GM06990 (cell line): Measurements from ENCODE around the gene FOCAD.

ENCODE experiments used
- DNase-seq: peaks from one replicate; pipeline ENCODE4 v3.0.0-alpha.2; 2011; ENCODE audit not compliant: insufficient read length; ENCODE audit errors: extremely low read depth
- H3K27me3 ChIP-seq: replicated peaks from 2 replicates; pipeline ENCODE4 v1.6.0; 2011; ENCODE audit warnings: low read length; ENCODE audit not compliant: control insufficient read depth, insufficient read depth
- H3K36me3 ChIP-seq: 2 replicates; pipeline ENCODE4 v1.5.1; 2011; ENCODE audit warnings: low read length; ENCODE audit not compliant: control insufficient read depth, insufficient read depth
- H3K4me3 ChIP-seq: replicated peaks from 2 replicates; pipeline ENCODE4 v1.5.1; 2011; ENCODE audit warnings: low read depth, mild to moderate bottlenecking, control low read depth, low read length
- CTCF ChIP-seq: IDR thresholded peaks from 2 replicates; pipeline ENCODE4 v1.5.1; 2011; ENCODE audit warnings: low read length, control low read depth, mild to moderate bottlenecking, inconsistent platforms; ENCODE audit not compliant: insufficient read depth, poor library complexity, severe bottlenecking

FOCAD gene

GRCh38 chr9:20788526-20789451 is 104.7 kb downstream of the FOCAD start:
- no peak for DNase-seq
- no peaks in the 10 kb centered on the region for H3K27me3 ChIP-seq
- H3K36me3 ChIP-seq, result peaks cover 1% of the 10 kb centered on the region; the same call in 1 of the 2 replicates
- TF ChIP-seq CTCF, result no peak
- H3K4me3 ChIP-seq, result no peak overlapping the region

- no peak for TF ChIP-seq CTCF
- Histone ChIP-seq H3K4me3 (no peak overlapping the region), H3K27me3 (no peaks in the 10 kb centered on the region), H3K36me3 (peaks cover 2% of the 10 kb centered on the region; the same call in 1 of the 2 replicates)
- no peak for DNase-seq
These were observed 106.7 kb downstream of the FOCAD start for GRCh38 chr9:20790721-20791120.

GRCh38 chr9:20791682-20792081 is 107.6 kb downstream of the FOCAD start:
- H3K27me3 ChIP-seq, result no peaks in the 10 kb centered on the region
- no peak for TF ChIP-seq CTCF
- DNase-seq, result no peak
- no peak overlapping the region for H3K4me3 ChIP-seq
- H3K36me3 ChIP-seq, result peaks cover 2% of the 10 kb centered on the region; the same call in 1 of the 2 replicates

- DNase-seq, result no peak
- TF ChIP-seq CTCF, result no peak
- Histone ChIP-seq H3K27me3 (no peaks in the 10 kb centered on the region), H3K36me3 (no peaks in the 10 kb centered on the region), H3K4me3 (no peak overlapping the region)
These were observed 120.6 kb downstream of the FOCAD start for GRCh38 chr9:20804489-20805250.

GRCh38 chr9:20805766-20806165 is 121.7 kb downstream of the FOCAD start:
- Histone ChIP-seq H3K4me3 (no peak overlapping the region), H3K27me3 (no peaks in the 10 kb centered on the region), H3K36me3 (no peaks in the 10 kb centered on the region)
- no peak for DNase-seq
- TF ChIP-seq CTCF, result no peak
